GM19395 (cell line): Measurements from ENCODE around the gene TTC23.
"Not testable (repeated sequence)": the region's sequence is repeated elsewhere in the genome, so short reads cannot be mapped to it uniquely, and the experiment has no call there.

Experiments used
- ATAC-seq: cut with Tn5 transposase; IDR thresholded peaks from one replicate; pipeline ENCODE4 v1.9.1; 2021; ENCODE audit warnings: mild to moderate bottlenecking, moderate library complexity; ENCODE audit not compliant: unreplicated experiment

The TTC23 gene

GRCh38 chr15:99122831-99123712, 126.3 kb downstream of the TTC23 start:
- no peak for ATAC-seq

GRCh38 chr15:99121691-99122410, 127.5 kb downstream of the TTC23 start:
- no peak for ATAC-seq

DNA sequence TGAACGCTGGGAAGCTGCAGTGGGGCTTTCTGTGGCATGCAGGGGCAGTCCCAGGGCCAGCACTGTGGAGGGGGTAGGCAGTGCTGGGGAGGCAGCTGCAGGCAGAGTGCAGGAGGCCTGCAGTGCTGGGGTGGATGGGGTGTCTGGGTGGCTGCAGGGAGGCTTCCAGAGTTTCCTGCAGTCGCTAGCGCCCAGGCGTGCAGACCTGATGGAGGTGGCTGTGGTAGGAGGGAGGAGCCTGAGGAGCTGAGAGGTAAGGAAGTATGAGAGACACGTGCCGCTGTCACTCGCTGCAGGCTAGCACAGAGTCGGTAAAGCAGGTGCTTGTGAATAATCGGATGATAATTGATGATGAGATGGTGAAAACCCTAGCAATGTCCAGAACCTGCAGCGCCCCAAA, 128.2 kb downstream of the TTC23 start:
- ATAC-seq: no peak

GRCh38 chr15:99120050-99120777, 129.2 kb downstream of the TTC23 start:
- no peak for ATAC-seq

- ATAC-seq: no peak
These were observed 130.4 kb downstream of the TTC23 start for GRCh38 chr15:99118801-99119546.

DNA sequence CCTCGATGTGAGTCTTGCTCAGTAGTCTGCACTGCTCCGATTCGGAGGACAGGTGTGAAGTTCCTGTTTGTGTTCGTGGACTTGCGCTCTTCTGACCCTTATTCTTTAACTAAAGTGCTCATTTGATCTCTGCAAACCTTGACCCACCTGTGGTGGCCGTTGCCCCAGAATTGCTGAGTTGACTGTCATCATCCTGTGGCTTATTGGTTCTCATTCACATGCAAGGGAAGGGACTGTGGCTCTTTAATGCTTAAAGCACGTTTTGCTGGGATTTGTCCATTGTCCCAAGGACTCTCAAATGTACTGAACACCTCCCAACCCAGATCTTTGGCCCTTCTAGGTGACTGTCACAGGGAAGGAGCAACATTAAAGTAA, 131.1 kb downstream of the TTC23 start:
- no peak for ATAC-seq

GRCh38 chr15:99117563-99118257, 131.7 kb downstream of the TTC23 start:
- ATAC-seq: no peak

DNA sequence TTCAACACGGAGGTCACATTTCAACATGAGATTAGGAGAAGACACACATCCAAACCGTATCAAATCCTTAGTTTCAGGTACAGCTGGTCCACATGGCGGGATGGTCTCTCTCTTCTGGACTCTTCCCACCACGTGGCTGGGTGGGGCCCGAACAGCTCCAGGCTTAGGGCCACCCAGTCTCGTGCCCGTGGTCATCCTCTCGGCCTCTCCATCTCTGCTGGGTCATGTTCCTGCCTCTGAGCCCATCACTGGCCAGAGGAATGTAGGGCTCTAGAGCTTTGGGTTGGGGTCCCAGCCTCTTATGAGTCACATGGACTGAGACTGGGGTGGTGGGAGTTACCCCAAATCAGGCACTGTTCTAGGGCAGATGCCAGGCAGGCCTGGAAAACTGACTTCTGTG, 132.3 kb downstream of the TTC23 start:
- ATAC-seq: no peak

DNA sequence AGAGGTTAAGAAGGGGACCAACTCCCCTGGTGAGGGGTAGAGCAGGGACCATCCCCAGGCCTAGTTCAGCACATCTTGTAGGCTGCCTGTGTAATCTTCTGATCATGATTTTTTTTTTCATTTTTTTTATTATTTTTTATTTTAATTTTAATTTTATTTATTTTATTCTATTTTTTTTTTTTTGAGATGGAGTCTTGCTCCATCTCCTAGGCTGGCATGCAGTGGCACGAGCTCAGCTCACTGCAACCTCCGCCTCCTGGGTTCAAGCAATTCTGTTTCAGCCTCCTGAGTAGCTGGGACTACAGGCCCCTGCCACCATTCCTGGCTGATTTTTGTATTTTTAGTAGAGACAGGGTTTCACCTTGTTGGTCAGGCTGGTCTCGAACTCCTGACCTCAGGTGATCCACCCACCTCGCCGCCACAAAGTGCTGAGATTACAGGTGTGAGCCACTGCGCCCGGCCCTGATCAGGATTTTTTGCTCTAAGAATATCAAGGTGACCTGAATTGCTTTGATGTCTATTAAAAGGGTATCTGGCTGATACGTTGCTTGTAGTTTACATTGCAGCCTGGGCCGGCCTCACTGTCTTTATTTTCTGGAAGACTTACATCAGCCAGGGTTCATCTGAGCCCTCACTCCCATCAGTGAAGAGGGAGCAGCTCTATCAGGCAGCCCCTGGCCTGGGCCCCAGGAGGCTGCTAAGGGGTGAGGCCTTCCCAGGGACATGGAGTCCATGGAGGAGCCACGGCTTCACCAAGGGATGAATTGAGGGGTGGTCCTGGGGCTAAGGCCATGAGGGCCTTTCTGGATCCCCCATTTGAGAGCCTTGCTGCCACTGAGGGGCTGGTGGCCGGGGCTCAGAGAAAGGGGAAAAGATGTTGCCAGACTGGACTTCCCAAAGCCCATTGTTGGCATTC, 133.8 kb downstream of the TTC23 start:
- ATAC-seq: no peak

DNA sequence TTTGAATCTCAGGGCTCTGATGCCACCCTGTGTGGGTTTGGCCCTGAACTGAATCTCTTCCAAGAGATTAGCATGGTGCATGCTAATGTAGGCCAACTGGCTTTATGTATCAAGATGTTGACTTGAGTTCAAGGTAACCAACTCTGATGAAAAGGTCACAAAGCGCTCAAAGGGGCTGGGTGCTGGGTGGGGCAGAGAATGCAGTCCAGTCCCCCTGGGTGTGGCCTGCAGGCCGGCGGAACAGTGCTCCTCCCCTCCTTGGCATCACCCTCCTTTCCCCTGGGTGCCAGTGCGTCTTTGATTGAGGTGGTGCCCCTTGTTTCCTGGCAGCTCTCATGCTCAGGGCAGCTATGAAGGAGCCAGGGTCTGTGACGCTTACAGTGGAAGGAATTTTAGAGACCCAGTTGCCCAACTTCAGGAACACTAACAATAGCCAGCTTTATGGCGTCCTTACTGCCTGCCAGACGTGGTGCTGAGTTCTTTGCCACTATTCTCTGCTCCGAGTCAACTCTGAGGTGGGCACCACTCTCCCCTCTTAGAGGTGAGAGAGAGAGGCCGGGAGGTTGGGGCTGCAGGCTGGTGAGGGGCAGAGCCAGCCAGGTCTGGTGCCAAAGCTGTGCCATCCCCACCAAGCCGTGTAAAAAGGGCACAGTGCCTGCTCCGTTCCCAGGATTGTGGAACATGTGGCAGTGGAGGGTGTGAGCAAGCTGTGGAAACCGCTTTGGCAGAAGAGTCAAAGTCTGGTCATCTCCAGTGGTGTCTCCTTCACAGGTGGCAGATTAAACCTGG, 134.7 kb downstream of the TTC23 start:
- no peak for ATAC-seq

DNA sequence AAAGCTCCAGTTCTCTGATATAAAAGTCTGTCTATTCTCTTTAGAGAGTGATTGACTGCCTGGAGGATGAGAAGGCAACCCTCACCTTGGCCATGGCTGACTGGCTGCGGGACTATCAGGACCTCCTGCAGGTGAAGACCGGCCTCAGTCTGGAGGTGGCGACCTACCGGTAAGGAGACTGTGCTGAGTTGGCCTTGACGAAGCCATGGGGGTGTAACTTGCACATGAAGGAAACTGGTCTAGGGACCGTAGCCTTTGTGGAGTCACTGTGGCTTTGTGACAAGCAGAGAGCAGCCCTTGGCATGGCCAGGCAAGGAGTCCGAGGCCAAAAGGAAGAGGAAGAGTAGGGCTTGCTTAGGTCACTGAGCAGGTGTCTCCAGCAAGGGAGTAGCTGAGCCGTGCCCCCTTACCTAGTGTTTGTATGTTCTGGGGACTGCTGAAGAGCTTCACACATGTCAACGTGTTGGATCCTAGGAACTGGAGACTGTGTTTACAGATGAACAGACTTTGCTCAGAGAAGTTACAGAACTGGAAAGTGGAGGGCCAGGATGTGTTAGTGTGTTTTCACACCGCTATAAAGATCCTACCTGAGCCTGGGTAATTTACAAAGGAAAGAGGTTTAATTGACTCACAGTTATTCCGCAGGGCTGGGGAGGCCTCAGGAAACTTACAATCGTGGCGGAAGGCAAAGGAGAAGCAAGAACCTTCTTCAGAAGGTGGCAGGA, 135.7 kb downstream of the TTC23 start:
- no peak for ATAC-seq

- not testable (repeated sequence) for ATAC-seq
These were observed 137.7 kb downstream of the TTC23 start for GRCh38 chr15:99111641-99112040.

- ATAC-seq: no peak
These were observed 138.6 kb downstream of the TTC23 start for GRCh38 chr15:99110581-99111320.

DNA sequence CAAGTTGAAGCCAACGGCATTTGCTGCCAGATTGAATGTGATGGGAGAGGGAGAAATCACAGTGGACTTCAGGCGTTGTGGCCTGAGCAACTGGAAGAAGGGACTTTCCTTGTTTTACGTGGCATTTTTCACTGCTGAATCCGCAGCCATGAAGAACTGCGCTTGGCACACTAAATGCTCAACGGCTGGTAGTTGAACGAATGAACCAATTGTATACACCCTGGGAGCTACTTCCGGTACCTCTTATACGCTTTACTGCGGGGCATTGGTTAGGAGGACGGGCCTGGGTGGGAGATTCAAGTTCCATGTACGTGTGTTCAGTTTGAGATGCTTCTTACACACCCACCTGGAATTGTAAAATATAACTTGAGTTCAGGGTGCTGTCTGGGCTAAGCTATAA, 139.3 kb downstream of the TTC23 start:
- ATAC-seq: no peak

GRCh38 chr15:99109555-99110021, 139.8 kb downstream of the TTC23 start:
- ATAC-seq: no peak

DNA sequence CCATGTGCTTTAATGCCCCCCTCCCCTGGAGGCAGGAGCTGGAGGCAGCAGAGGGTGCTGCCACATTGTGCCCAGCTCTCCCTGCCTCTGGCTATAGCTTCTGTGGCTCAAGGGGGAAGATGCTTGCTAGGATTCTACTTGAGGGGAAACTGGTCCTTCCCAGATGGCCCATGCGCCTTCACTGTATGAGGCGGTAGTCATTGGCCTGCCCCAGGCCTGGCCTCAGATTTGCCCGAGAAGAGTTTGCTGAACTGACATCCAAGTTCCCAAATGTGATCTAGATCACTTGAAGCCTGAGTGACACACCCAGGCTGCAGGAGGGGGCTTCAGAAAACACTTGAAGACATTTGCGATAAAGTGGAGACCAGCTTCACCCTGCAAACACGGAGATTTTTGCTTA, 140.4 kb downstream of the TTC23 start:
- no peak for ATAC-seq
